ENCODE measurements around the gene KLF11.

Gene KLF11

GRCh38 chr2:10036095-10036884 is 7.1 kb upstream of the KLF11 start:
- DNase-seq (ENCODE audit: low spot score in 2 of 2) (peak in 1 of 2 donors; percentile 38), ATAC-seq (ENCODE audit: low read depth) (peak; percentile 95)
- no peaks in the 10 kb centered on the region for H3K27me3 Mint-ChIP-seq
- no peak overlapping the region for H3K4me3 Mint-ChIP-seq
- no peaks in the 10 kb centered on the region for H3K9me3 Mint-ChIP-seq
- peaks cover 33% of the 10 kb centered on the region for H3K4me1 Mint-ChIP-seq
- peaks cover 2% of the 10 kb centered on the region for H3K36me3 Mint-ChIP-seq
- peak overlapping the region; percentile 65 for H3K27ac Mint-ChIP-seq

- Mint-ChIP-seq H3K36me3 (peaks cover 2% of the 10 kb centered on the region), H3K27ac (no peak overlapping the region), H3K4me3 (no peak overlapping the region), H3K4me1 (peaks cover 34% of the 10 kb centered on the region), H3K9me3 (no peaks in the 10 kb centered on the region), H3K27me3 (no peaks in the 10 kb centered on the region)
- no peak for ATAC-seq (ENCODE audit: low read depth)
- no peak for DNase-seq (ENCODE audit: low spot score in 2 of 2)
These were observed 5.2 kb upstream of the KLF11 start for GRCh38 chr2:10038123-10038522.

- H3K9me3 Mint-ChIP-seq: no peaks in the 10 kb centered on the region
- H3K27ac Mint-ChIP-seq: no peak overlapping the region
- H3K4me3 Mint-ChIP-seq: no peak overlapping the region
- ATAC-seq (ENCODE audit: low read depth) (no peak), DNase-seq (ENCODE audit: low spot score in 2 of 2) (no peak)
- peaks cover 33% of the 10 kb centered on the region for H3K4me1 Mint-ChIP-seq
- H3K36me3 Mint-ChIP-seq: peaks cover 2% of the 10 kb centered on the region
- no peaks in the 10 kb centered on the region for H3K27me3 Mint-ChIP-seq
These were observed 4.6 kb upstream of the KLF11 start for GRCh38 chr2:10038716-10039115.

GRCh38 chr2:10039658-10040410 is 3.5 kb upstream of the KLF11 start:
- H3K27me3 Mint-ChIP-seq: no peaks in the 10 kb centered on the region
- ATAC-seq (ENCODE audit: low read depth): no peak
- H3K9me3 Mint-ChIP-seq: no peaks in the 10 kb centered on the region
- H3K36me3 Mint-ChIP-seq: no peaks in the 10 kb centered on the region
- no peak for DNase-seq (ENCODE audit: low spot score in 2 of 2)
- H3K4me3 Mint-ChIP-seq: no peak overlapping the region
- H3K27ac Mint-ChIP-seq: no peak overlapping the region
- peaks cover 25% of the 10 kb centered on the region for H3K4me1 Mint-ChIP-seq

- no peaks in the 10 kb centered on the region for H3K27me3 Mint-ChIP-seq
- H3K4me3 Mint-ChIP-seq: peak overlapping the region; percentile 86
- DNase-seq (ENCODE audit: low spot score in 2 of 2): no peak
- H3K36me3 Mint-ChIP-seq: peaks cover 4% of the 10 kb centered on the region
- peaks cover 24% of the 10 kb centered on the region for H3K4me1 Mint-ChIP-seq
- no peaks in the 10 kb centered on the region for H3K9me3 Mint-ChIP-seq
- no peak for ATAC-seq (ENCODE audit: low read depth)
- H3K27ac Mint-ChIP-seq: peak overlapping the region; percentile 56
These were observed 1.6 kb upstream of the KLF11 start for GRCh38 chr2:10041711-10042110.

GRCh38 chr2:10042301-10043161 is 819 bp upstream of the KLF11 start:
- H3K4me1 Mint-ChIP-seq: peaks cover 27% of the 10 kb centered on the region
- H3K27me3 Mint-ChIP-seq: no peaks in the 10 kb centered on the region
- H3K9me3 Mint-ChIP-seq: no peaks in the 10 kb centered on the region
- peaks cover 7% of the 10 kb centered on the region for H3K36me3 Mint-ChIP-seq
- ATAC-seq (ENCODE audit: low read depth): peak; percentile 0
- H3K4me3 Mint-ChIP-seq: peak overlapping the region; percentile 86
- H3K27ac Mint-ChIP-seq: peak overlapping the region; percentile 92
- DNase-seq (ENCODE audit: low spot score in 2 of 2): peak; percentile 14 to 39

GRCh38 chr2:10043906-10044601 is 704 bp downstream of the KLF11 start:
- peak; percentile 95 for DNase-seq (ENCODE audit: low spot score in 2 of 2)
- no peaks in the 10 kb centered on the region for H3K9me3 Mint-ChIP-seq
- peaks cover 13% of the 10 kb centered on the region for H3K36me3 Mint-ChIP-seq
- peaks cover 26% of the 10 kb centered on the region for H3K4me1 Mint-ChIP-seq
- no peaks in the 10 kb centered on the region for H3K27me3 Mint-ChIP-seq
- peak overlapping the region; percentile 86 for H3K4me3 Mint-ChIP-seq
- peak; percentile 60 for ATAC-seq (ENCODE audit: low read depth)
- peak overlapping the region; percentile 92 for H3K27ac Mint-ChIP-seq

- H3K36me3 Mint-ChIP-seq: peaks cover 18% of the 10 kb centered on the region
- H3K4me3 Mint-ChIP-seq: peak overlapping the region; percentile 27
- H3K27ac Mint-ChIP-seq: peak overlapping the region; percentile 67
These were observed 2.4 kb downstream of the KLF11 start for GRCh38 chr2:10045561-10046355.

GRCh38 chr2:10046931-10047330 is 3.6 kb downstream of the KLF11 start:
- Mint-ChIP-seq H3K9me3 (no peaks in the 10 kb centered on the region), H3K27me3 (no peaks in the 10 kb centered on the region), H3K4me1 (peaks cover 27% of the 10 kb centered on the region), H3K4me3 (no peak overlapping the region), H3K27ac (no peak overlapping the region), H3K36me3 (peaks cover 19% of the 10 kb centered on the region)
- no peak for ATAC-seq (ENCODE audit: low read depth)
- DNase-seq (ENCODE audit: low spot score in 2 of 2): no peak

More at GRCh38 chr2:10045561-10046355, 2.4 kb downstream of the KLF11 start:
- Mint-ChIP-seq H3K4me1 (peaks cover 31% of the 10 kb centered on the region), H3K9me3 (no peaks in the 10 kb centered on the region), H3K27me3 (no peaks in the 10 kb centered on the region)
- no peak for ATAC-seq (ENCODE audit: low read depth)
- no peak for DNase-seq (ENCODE audit: low spot score in 2 of 2)

- H3K9me3 Mint-ChIP-seq: no peaks in the 10 kb centered on the region
- H3K4me3 Mint-ChIP-seq: no peak overlapping the region
- no peaks in the 10 kb centered on the region for H3K27me3 Mint-ChIP-seq
- DNase-seq (ENCODE audit: low spot score in 2 of 2): no peak
- H3K36me3 Mint-ChIP-seq: peaks cover 23% of the 10 kb centered on the region
- peaks cover 21% of the 10 kb centered on the region for H3K4me1 Mint-ChIP-seq
- ATAC-seq (ENCODE audit: low read depth): no peak
- no peak overlapping the region for H3K27ac Mint-ChIP-seq
These were observed 4.5 kb downstream of the KLF11 start for GRCh38 chr2:10047616-10048500.

- peak; percentile 22 to 46 for DNase-seq (ENCODE audit: low spot score in 2 of 2)
- H3K36me3 Mint-ChIP-seq: peaks cover 24% of the 10 kb centered on the region
- no peaks in the 10 kb centered on the region for H3K9me3 Mint-ChIP-seq
- H3K4me3 Mint-ChIP-seq: no peak overlapping the region
- no peaks in the 10 kb centered on the region for H3K27me3 Mint-ChIP-seq
- H3K4me1 Mint-ChIP-seq: peaks cover 18% of the 10 kb centered on the region
- no peak for ATAC-seq (ENCODE audit: low read depth)
- no peak overlapping the region for H3K27ac Mint-ChIP-seq
These were observed 5.3 kb downstream of the KLF11 start for GRCh38 chr2:10048501-10049171.

GRCh38 chr2:10052216-10052615 is 8.9 kb downstream of the KLF11 start:
- Mint-ChIP-seq H3K36me3 (peaks cover 27% of the 10 kb centered on the region), H3K27me3 (no peaks in the 10 kb centered on the region)

More at GRCh38 chr2:10052216-10052615, 8.9 kb downstream of the KLF11 start:
- Mint-ChIP-seq H3K4me1 (peaks cover 10% of the 10 kb centered on the region), H3K4me3 (no peak overlapping the region), H3K27ac (no peak overlapping the region), H3K9me3 (no peaks in the 10 kb centered on the region)
- ATAC-seq (ENCODE audit: low read depth) (no peak), DNase-seq (ENCODE audit: low spot score in 2 of 2) (no peak)
